Sigmoid colon (tissue), 7 donors: ENCODE results near the gene CYP26C1. TPM values are rescaled to one million over a fixed set of nuclear protein-coding genes. Genes with fewer than 3 reads are reported as not detected.
A peak's percentile ranks its signal among the peaks of the same experiment; 100 is the strongest.

Experiments used
- DNase-seq: peaks from one replicate; pipeline ENCODE4 v3.0.0-alpha.2; 2019
- H3K27ac ChIP-seq, 4 donors: fragments of 200-600 bp; sonication (generic); one replicate each; pipeline ENCODE4 v1.5.1; 2016 to 2019; ENCODE audit warnings: mild to moderate bottlenecking in 1 of 4
- H3K27me3 ChIP-seq, 3 donors: fragments of 200-600 bp; sonication (generic); one replicate each; pipeline ENCODE4 v1.5.1; 2019; ENCODE audit warnings: mild to moderate bottlenecking in 1 of 3
- H3K36me3 ChIP-seq, 4 donors: fragments of 200-600 bp; sonication (generic); one replicate each; pipeline ENCODE4 v1.5.1; 2016 to 2019
- H3K4me1 ChIP-seq, 4 donors: fragments of 200-600 bp; sonication (generic); one replicate each; pipeline ENCODE4 v1.5.1; 2017 to 2019
- H3K4me3 ChIP-seq, 4 donors: fragments of 200-600 bp; sonication (generic); one replicate each; pipeline ENCODE4 v1.5.1; 2017 to 2019; ENCODE audit warnings: mild to moderate bottlenecking in 2 of 4, moderate library complexity in 1 of 4
- H3K9me3 ChIP-seq, 4 donors: fragments of 200-600 bp in 3 of 4; sonication (generic) in 3 of 4; one replicate each; pipeline versions ENCODE4 v1.5.1 to v1.6.1; 2013 to 2019
- CTCF ChIP-seq, 4 experiments: fragments of 450-650 bp in 3 of 4; fragments of 200-600 bp in 1 of 4; IDR thresholded peaks; one replicate each; pipeline ENCODE4 v1.5.1; 2016 to 2019; ENCODE audit warnings: antibody characterized with exemption in 4 of 4, mild to moderate bottlenecking in 3 of 4, moderate library complexity in 2 of 4
- EP300 ChIP-seq, 4 donors: sonication (generic); formaldehyde crosslinking; IDR thresholded peaks; one replicate each; pipeline ENCODE4 v1.6.1; 2017; ENCODE audit warnings: antibody characterized with exemption in 4 of 4
- POLR2A ChIP-seq, 2 donors: fragments of 450-650 bp; IDR thresholded peaks; one replicate each; pipeline ENCODE4 v1.6.1; 2016; ENCODE audit warnings: antibody characterized with exemption in 2 of 2, mild to moderate bottlenecking in 2 of 2, moderate library complexity in 2 of 2
- POLR2AphosphoS5 ChIP-seq, 4 donors: sonication (generic); formaldehyde crosslinking; IDR thresholded peaks; one replicate each; pipeline ENCODE4 v1.6.1; 2017; ENCODE audit warnings: antibody characterized with exemption in 4 of 4
- WGBS, 2 donors: extraction: QIAGEN DNeasy Blood & Tissue Kit; methylation state at CpG; one replicate each; pipeline ENCODE4 v1.1.7; 2013; 5-methylcytosine and 5-hydroxymethylcytosine counted together
- intact Hi-C: fragments of 100-400 bp; cut with DNase I; formaldehyde crosslinking; loops from one replicate; pipeline ENCODE4 v1.15.1; 2023
- polyA plus RNA-seq, 3 donors: library from polyadenylated mRNA; stranded (reverse); fragments of 200-250 nt; gene quantifications; one replicate each; pipeline ENCODE4 v1.2.3, GENCODE V29; 2013
- total RNA-seq, 4 donors: library from RNA; depleted of rRNA; stranded (reverse); fragments of >200 nt; gene quantifications; one replicate each; pipeline ENCODE4 v1.1.0, GENCODE V29; 2016
- donor health status: healthy with polysubstance abuse.
- donor health status: Bipolar disorder and iron deficiency.
- donor health status: healthy.

CYP26C1 gene
- total and polyA plus RNA-seq, 7 donors: 0.03 to 0.14 TPM; not detected in 5

- TF ChIP-seq CTCF (IDR thresholded peaks at IDR 0.05): no peak
- TF ChIP-seq POLR2A (IDR thresholded peaks at IDR 0.05): no peak
- no peak for TF ChIP-seq POLR2AphosphoS5 (IDR thresholded peaks at IDR 0.05)
- no peak for TF ChIP-seq EP300 (IDR thresholded peaks at IDR 0.05)
- no peaks in the 10 kb centered on the region for H3K9me3 ChIP-seq
- 2 to 5% methylated on average over 34 of the region's 34 CpGs for WGBS, 2 donors
- DNase-seq: no peak
- H3K27me3 ChIP-seq: peaks cover 43 to 95% (median 76%) of the 10 kb centered on the region in 3 donors
- H3K4me1 ChIP-seq: peaks cover 0 to 50% (median 43%) of the 10 kb centered on the region in 4 donors
- peak overlapping the region in 3 of 4 donors; percentile 7 to 44 (median 38) for H3K4me3 ChIP-seq
- intact Hi-C loops: no loop called here
- H3K36me3 ChIP-seq: no peaks in the 10 kb centered on the region
- no peak overlapping the region for H3K27ac ChIP-seq
Observed at GRCh38 chr10:93072713-93073538, 12.3 kb downstream of the CYP26C1 start.

GRCh38 chr10:93073539-93074146 lies 13.0 kb downstream of the CYP26C1 start, which contains the start of gene CYP26A1:
TSS of gene CYP26A1 (plus strand) at chr10:93073893. CDS start at chr10:93073935, 42 bp downstream.
- H3K4me3 ChIP-seq: peak within 1 kb of the TSS in 3 of 4 donors; percentile 7 to 44 (median 38)
- WGBS, 2 donors: 1% methylated on average over 52 of the region's 52 CpGs
- H3K4me1 ChIP-seq: peaks cover 0 to 43% (median 37%) of the 10 kb centered on the region in 4 donors
- no peak for DNase-seq
- intact Hi-C loops: no loop called here
- H3K9me3 ChIP-seq: no peaks in the 10 kb centered on the region
- no peaks in the 10 kb centered on the region for H3K36me3 ChIP-seq
- no peak for TF ChIP-seq CTCF (IDR thresholded peaks at IDR 0.05)
- no peak for TF ChIP-seq POLR2AphosphoS5 (IDR thresholded peaks at IDR 0.05)
- TF ChIP-seq EP300 (IDR thresholded peaks at IDR 0.05): no peak
- TF ChIP-seq POLR2A (IDR thresholded peaks at IDR 0.05): no peak
- H3K27ac ChIP-seq: no peak within 1 kb of the TSS
- H3K27me3 ChIP-seq: peaks cover 38 to 95% (median 69%) of the 10 kb centered on the region in 3 donors

DNA sequence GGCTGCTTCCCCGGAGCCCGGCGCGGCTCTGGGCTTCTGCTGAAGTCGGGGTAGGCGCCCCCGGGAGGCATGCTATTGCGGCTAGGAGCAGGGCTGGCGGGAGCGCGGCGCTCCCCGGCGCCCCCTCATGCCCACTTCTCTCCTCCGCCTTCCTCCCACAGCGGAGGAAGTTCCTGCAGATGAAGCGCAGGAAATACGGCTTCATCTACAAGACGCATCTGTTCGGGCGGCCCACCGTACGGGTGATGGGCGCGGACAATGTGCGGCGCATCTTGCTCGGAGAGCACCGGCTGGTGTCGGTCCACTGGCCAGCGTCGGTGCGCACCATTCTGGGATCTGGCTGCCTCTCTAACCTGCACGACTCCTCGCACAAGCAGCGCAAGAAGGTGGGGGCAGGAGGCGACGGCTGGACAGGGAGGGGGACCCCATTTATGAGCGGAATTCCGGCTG lies 13.6 kb downstream of the CYP26C1 start:
- H3K36me3 ChIP-seq: no peaks in the 10 kb centered on the region
- TF ChIP-seq POLR2A (IDR thresholded peaks at IDR 0.05): no peak
- intact Hi-C loops: no loop called here
- no peaks in the 10 kb centered on the region for H3K9me3 ChIP-seq
- 1 to 2% methylated on average over 40 of the region's 40 CpGs for WGBS, 2 donors
- H3K27me3 ChIP-seq: peaks cover 34 to 95% (median 64%) of the 10 kb centered on the region in 3 donors
- H3K4me1 ChIP-seq: peaks cover 0 to 38% (median 36%) of the 10 kb centered on the region in 4 donors
- H3K4me3 ChIP-seq: peak overlapping the region in 3 of 4 donors; percentile 7 to 44 (median 38)
- DNase-seq: no peak
- H3K27ac ChIP-seq: no peak overlapping the region

DNA sequence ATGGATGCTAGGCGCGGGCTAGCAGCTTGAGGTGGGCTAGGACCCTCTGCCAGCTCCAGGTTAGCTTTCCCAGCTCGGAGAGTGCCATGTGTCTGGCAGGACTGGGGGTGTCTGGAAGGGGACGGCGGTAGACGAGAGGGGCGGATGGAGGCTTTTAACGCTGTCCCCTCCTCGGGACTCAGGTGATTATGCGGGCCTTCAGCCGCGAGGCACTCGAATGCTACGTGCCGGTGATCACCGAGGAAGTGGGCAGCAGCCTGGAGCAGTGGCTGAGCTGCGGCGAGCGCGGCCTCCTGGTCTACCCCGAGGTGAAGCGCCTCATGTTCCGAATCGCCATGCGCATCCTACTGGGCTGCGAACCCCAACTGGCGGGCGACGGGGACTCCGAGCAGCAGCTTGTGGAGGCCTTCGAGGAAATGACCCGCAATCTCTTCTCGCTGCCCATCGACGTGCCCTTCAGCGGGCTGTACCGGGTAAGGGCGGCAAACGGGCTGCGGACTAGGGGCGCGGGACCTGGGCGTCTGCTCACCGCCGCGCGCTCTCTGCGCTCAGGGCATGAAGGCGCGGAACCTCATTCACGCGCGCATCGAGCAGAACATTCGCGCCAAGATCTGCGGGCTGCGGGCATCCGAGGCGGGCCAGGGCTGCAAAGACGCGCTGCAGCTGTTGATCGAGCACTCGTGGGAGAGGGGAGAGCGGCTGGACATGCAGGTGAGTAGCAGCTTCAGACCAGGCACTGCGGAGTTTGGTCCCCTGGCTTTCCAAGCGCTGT lies 14.2 kb downstream of the CYP26C1 start:
- Histone ChIP-seq H3K9me3 (no peaks in the 10 kb centered on the region), H3K27me3 (peaks cover 34 to 94% (median 59%) of the 10 kb centered on the region in 3 donors), H3K4me3 (no peak overlapping the region), H3K4me1 (peaks cover 0 to 38% (median 36%) of the 10 kb centered on the region in 4 donors), H3K36me3 (no peaks in the 10 kb centered on the region), H3K27ac (no peak overlapping the region)
- intact Hi-C loops: no loop called here
- 3 to 9% methylated on average over 67 of the region's 67 CpGs for WGBS, 2 donors
- no peak for DNase-seq
- TF ChIP-seq POLR2AphosphoS5 (IDR thresholded peaks at IDR 0.05) (no peak), CTCF (IDR thresholded peaks at IDR 0.05) (no peak), EP300 (IDR thresholded peaks at IDR 0.05) (no peak), POLR2A (IDR thresholded peaks at IDR 0.05) (no peak)
